GM12874 (cell line): Measurements from ENCODE around the gene CHCHD3.

Experiments
- CTCF ChIP-seq: IDR thresholded peaks from 2 replicates; pipeline ENCODE4 v1.5.1; 2011; ENCODE audit warnings: low read depth, mild to moderate bottlenecking, control low read depth, low read length, moderate library complexity; ENCODE audit not compliant: insufficient read depth

The CHCHD3 gene

GRCh38 chr7:132817949-132818348 lies 263.9 kb downstream of the CHCHD3 start:
- TF ChIP-seq CTCF = no peak

- no peak for TF ChIP-seq CTCF
Observed at GRCh38 chr7:132815696-132816311, 266.1 kb downstream of the CHCHD3 start.

GRCh38 chr7:132815130-132815529 lies 266.8 kb downstream of the CHCHD3 start:
- TF ChIP-seq CTCF = no peak

- no peak for TF ChIP-seq CTCF
Observed at GRCh38 chr7:132810561-132810960, 271.3 kb downstream of the CHCHD3 start.

- no peak for TF ChIP-seq CTCF
Observed at GRCh38 chr7:132806834-132807233, 275.1 kb downstream of the CHCHD3 start.

GRCh38 chr7:132805766-132806165 lies 276.1 kb downstream of the CHCHD3 start:
- no peak for TF ChIP-seq CTCF

- TF ChIP-seq CTCF = no peak
Observed at GRCh38 chr7:132804849-132805485, 276.9 kb downstream of the CHCHD3 start.
